GM19468 (cell line): ENCODE data around the gene MANEA.
"Not testable (repeated sequence)": the region's sequence is repeated elsewhere in the genome, so short reads cannot be mapped to it uniquely, and the experiment has no call there.

ENCODE experiments used
- ATAC-seq: cut with Tn5 transposase; IDR thresholded peaks from one replicate; pipeline ENCODE4 v1.9.1; 2021; ENCODE audit warnings: mild to moderate bottlenecking, moderate library complexity, moderate number of reproducible peaks; ENCODE audit not compliant: unreplicated experiment; ENCODE audit errors: extremely low read depth

Gene MANEA

DNA sequence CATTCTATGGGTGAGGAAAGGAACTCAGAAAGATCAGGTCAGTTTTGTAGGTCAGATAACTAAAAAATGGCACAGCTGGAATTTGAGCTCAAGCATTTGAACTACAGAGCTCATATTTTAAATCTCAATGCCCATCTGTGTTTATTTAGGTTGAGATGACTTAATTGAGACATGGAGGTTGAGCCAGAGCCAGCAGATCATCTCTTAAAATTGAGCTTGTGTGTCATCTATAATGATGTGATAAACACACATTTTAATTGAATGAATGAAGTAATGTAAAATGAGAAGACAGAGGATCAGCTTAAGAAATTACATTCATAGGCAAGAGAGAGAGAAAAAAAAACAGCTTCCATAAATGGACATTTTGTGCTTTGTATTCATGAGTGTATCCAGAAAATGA is 3.7 kb downstream of the MANEA start:
- no peak for ATAC-seq

DNA sequence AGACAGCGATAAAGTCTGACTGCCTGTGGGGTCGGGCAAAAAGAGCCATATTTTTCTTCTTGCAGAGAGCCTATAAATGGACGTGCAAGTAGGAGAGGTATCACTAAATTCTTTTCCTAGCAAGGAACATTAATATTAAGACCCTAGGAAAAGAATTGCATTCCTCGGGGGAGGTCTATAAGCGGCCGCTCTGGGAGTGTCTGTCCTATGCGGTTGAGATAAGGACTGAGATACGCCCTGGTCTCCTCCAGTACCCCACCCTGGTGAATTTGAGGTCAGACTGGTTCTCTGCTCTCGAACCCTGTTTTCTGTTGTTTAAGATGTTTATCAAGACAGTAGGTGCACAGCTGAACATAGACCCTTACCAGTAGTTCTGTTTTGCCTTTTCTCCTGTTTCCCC is 6.9 kb downstream of the MANEA start:
- not testable (repeated sequence) for ATAC-seq

DNA sequence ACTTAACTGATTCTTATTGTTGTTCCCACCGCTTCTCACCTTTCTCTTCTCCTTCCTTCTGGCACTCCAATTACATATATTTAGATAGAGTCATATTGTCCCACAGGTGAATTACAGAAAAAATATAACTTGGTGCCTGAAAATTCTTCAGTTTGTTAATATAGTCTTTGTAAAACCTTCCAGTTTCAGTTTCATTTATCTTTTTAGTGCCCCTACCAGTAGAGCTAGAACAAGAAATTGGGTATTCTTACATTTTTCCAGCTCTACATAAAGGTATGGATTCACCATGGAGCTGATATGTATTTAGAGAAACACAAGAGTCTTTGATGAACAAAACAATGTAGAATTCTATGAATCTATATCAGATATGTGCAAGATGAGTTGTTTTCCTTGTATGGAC is 10.7 kb downstream of the MANEA start:
- ATAC-seq: no peak

GRCh38 chr6:95589067-95589466 is 11.7 kb downstream of the MANEA start:
- ATAC-seq: no peak

- no peak for ATAC-seq
These were observed 12.7 kb downstream of the MANEA start for GRCh38 chr6:95589826-95590570.

GRCh38 chr6:95593025-95593424 is 15.7 kb downstream of the MANEA start:
- no peak for ATAC-seq

GRCh38 chr6:95596021-95596420 is 18.7 kb downstream of the MANEA start:
- no peak for ATAC-seq

- no peak for ATAC-seq
These were observed 22.4 kb downstream of the MANEA start for GRCh38 chr6:95599706-95600105.

GRCh38 chr6:95601133-95601532 is 23.8 kb downstream of the MANEA start:
- no peak for ATAC-seq

- no peak for ATAC-seq
These were observed 36.8 kb downstream of the MANEA start for GRCh38 chr6:95614094-95614493.

DNA sequence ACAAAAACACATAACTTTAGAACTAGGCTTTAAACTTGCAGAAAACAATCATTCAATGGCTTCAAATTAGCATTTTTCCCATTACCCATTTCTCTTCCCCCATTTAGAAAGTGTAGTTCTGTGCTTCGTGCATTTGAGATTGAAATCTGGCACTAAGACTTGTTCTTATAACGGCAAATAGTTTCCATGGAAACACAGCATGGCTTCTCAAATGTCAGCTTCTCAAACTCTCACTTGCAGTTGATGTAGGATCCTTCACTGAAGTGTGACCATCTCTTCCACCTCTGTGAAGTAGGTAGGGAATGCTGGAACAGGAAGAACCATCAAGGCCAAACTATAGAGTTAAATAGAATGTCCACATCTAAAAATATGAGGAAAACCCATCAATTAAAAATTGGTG is 52.2 kb downstream of the MANEA start:
- no peak for ATAC-seq

- ATAC-seq: no peak
These were observed 59.5 kb downstream of the MANEA start for GRCh38 chr6:95636552-95637431.

DNA sequence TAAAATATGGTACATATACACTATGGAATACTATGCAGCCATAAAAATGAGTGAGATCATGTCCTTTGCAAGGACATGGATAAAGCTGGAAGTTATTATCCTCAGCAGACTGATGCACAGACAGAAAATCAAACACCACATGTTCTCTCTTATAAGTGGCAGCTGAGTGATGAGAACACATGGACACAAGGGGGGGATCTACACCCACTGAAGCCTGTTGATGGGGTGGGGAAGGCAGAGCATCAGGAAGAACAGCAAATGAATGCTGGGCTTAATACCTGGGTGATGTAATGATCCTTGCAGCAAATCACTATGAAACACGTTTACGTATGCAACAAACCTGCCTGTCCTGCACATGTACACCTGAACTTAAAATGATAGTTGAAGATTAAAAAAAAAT is 71.3 kb downstream of the MANEA start:
- no peak for ATAC-seq

GRCh38 chr6:95649451-95649850 is 72.1 kb downstream of the MANEA start:
- ATAC-seq: no peak

DNA sequence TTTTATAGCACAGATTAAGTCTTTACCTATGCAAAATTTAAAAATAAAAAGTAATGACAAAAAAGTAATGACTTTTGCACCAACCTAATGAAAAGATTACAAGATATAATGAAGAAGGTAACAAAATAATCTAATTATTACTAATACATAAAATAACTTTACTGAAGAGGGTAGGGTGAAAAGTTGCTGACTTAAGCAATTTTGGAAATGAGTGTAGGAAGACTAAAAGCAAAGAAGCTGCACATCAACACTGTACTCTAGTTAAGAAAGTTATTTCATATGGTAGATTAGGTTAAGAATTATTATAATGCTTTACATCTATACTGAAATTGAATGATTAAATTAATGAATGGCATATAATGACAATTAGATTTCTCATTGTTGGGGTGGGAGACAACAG is 76.8 kb downstream of the MANEA start:
- no peak for ATAC-seq

DNA sequence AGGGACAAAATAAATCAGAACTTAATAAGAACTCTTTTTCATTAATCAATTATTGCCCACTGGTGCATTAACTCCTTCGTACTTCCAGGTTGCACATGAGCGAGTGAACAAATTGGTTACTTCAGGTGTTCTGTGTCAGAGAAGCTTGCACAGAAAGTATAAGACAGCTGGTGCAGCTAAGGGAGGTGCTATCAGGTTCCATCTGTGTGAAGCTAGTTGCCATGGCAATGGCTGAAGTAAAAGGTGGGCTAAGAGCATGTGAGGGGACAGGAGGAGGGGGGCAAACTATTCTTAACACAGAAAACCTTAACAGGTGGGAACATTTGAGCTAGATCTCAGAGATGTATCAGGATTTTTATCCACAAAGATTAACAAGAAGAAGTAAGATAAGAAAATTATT is 81.6 kb downstream of the MANEA start:
- ATAC-seq: no peak
